ENCODE measurements around the gene LRP1.
A peak's percentile ranks its signal among the peaks of the same experiment; 100 is the strongest.

Gene LRP1

DNA sequence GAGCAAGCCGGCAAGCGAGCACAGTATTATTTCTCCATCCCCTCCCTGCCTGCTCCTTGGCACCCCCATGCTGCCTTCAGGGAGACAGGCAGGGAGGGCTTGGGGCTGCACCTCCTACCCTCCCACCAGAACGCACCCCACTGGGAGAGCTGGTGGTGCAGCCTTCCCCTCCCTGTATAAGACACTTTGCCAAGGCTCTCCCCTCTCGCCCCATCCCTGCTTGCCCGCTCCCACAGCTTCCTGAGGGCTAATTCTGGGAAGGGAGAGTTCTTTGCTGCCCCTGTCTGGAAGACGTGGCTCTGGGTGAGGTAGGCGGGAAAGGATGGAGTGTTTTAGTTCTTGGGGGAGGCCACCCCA is 84.4 kb downstream of the LRP1 start:
- no peak for DNase-seq (ENCODE audit: low read depth)
- Histone ChIP-seq H3K9me3 (ENCODE audit: control insufficient read depth, low read length) (no peaks in the 10 kb centered on the region), H3K4me1 (ENCODE audit: control insufficient read depth, insufficient read depth, low read length) (peaks cover 37% of the 10 kb centered on the region), H3K36me3 (ENCODE audit: control insufficient read depth, insufficient read depth, low read length, severe bottlenecking) (peaks cover 62% of the 10 kb centered on the region), H3K9ac (ENCODE audit: low read length) (peak overlapping the region; percentile 34), H3K27me3 (replicated peaks; ENCODE audit: control insufficient read depth, insufficient read depth, low read length) (no peaks in the 10 kb centered on the region), H3K4me3 (ENCODE audit: low read length) (no peak overlapping the region)

DNA sequence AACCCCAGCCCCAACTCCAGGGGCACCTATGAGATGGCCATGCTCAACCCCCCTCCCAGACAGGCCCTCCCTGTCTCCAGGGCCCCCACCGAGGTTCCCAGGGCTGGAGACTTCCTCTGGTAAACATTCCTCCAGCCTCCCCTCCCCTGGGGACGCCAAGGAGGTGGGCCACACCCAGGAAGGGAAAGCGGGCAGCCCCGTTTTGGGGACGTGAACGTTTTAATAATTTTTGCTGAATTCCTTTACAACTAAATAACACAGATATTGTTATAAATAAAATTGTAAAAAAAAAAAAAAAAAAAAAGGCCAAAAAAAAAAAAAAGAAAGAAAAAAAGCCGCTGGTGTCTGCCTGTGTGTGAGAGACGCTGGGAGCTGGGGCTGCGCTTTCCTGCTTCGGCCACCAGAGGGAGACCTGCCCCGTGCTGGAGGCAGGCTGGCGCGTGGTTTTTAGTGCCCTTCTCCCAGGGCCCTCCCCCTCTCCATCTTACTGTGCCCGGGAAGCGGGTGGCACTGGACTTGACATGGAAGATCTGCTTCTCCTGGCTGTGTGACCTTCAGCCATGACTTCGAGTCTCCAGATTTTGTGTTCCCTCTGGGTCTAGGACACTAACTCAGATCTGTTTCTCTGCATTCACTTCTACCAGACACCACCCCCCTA is 84.9 kb downstream of the LRP1 start:
- H3K9me3 ChIP-seq (ENCODE audit: control insufficient read depth, low read length), result no peaks in the 10 kb centered on the region
- H3K36me3 ChIP-seq (ENCODE audit: control insufficient read depth, insufficient read depth, low read length, severe bottlenecking), result peaks cover 56% of the 10 kb centered on the region
- peak; percentile 94 for DNase-seq (ENCODE audit: low read depth)
- H3K9ac ChIP-seq (ENCODE audit: low read length), result peak overlapping the region; percentile 61
- no peaks in the 10 kb centered on the region for H3K27me3 ChIP-seq (replicated peaks; ENCODE audit: control insufficient read depth, insufficient read depth, low read length)
- no peak overlapping the region for H3K4me3 ChIP-seq (ENCODE audit: low read length)
- H3K4me1 ChIP-seq (ENCODE audit: control insufficient read depth, insufficient read depth, low read length), result peaks cover 42% of the 10 kb centered on the region

DNA sequence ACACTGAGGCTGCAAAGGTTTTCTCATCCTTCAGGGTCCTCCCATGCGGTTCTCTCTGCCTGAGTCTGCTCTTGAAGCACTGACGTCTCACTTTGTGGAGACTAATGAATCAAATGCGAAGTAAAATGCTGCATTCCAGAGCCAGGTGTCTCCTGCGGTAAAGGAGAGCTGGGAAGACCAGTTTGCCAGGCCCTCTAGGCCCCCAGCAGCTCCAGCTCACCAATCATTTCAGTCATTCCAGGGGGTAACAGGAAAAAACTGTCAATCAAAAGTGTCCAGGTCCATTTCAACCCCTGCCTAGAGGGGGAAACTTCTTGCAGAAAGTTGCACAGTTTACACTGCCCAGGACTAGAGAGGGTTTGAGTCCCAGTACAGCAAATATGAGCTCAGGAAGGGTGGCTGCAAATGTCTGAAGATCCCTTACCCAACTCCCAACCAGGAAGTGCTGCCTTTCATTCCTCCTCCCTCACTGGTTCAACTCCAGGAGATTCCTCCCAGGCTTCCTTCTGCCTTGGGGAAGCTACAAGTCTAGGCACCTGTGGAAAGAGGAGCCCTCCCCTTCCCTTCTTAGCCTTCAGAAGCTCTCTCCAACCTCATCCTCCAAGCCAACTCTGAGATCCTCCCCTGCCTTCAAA is 85.6 kb downstream of the LRP1 start:
- peaks cover 49% of the 10 kb centered on the region for H3K4me1 ChIP-seq (ENCODE audit: control insufficient read depth, insufficient read depth, low read length)
- no peaks in the 10 kb centered on the region for H3K27me3 ChIP-seq (replicated peaks; ENCODE audit: control insufficient read depth, insufficient read depth, low read length)
- no peaks in the 10 kb centered on the region for H3K9me3 ChIP-seq (ENCODE audit: control insufficient read depth, low read length)
- peaks cover 50% of the 10 kb centered on the region for H3K36me3 ChIP-seq (ENCODE audit: control insufficient read depth, insufficient read depth, low read length, severe bottlenecking)
- no peak overlapping the region for H3K4me3 ChIP-seq (ENCODE audit: low read length)
- H3K9ac ChIP-seq (ENCODE audit: low read length), result peak overlapping the region; percentile 61
- no peak for DNase-seq (ENCODE audit: low read depth)

DNA sequence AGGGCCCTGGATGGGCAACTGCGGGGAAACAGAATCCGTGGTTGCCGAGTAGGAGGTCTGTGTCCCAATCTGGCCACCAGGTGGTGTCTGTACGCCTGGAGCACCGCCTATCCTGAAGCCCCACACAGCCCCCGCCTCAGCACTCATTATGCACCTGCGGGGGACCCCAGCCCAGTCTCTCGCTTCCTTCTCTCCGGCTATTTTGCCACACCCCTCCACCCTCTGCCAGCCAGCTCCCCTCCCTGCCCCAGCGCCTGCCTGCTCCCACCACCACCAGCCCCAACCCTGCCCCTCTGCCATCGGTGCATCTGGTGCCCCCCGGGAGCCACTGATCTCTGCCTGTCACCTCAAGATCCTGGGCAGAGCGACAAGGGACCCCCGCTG is 86.1 kb downstream of the LRP1 start:
- peaks cover 53% of the 10 kb centered on the region for H3K4me1 ChIP-seq (ENCODE audit: control insufficient read depth, insufficient read depth, low read length)
- no peaks in the 10 kb centered on the region for H3K27me3 ChIP-seq (replicated peaks; ENCODE audit: control insufficient read depth, insufficient read depth, low read length)
- H3K9me3 ChIP-seq (ENCODE audit: control insufficient read depth, low read length), result no peaks in the 10 kb centered on the region
- peak; percentile 83 for DNase-seq (ENCODE audit: low read depth)
- H3K36me3 ChIP-seq (ENCODE audit: control insufficient read depth, insufficient read depth, low read length, severe bottlenecking), result peaks cover 44% of the 10 kb centered on the region
- H3K4me3 ChIP-seq (ENCODE audit: low read length), result no peak overlapping the region
- H3K9ac ChIP-seq (ENCODE audit: low read length), result peak overlapping the region; percentile 61

DNA sequence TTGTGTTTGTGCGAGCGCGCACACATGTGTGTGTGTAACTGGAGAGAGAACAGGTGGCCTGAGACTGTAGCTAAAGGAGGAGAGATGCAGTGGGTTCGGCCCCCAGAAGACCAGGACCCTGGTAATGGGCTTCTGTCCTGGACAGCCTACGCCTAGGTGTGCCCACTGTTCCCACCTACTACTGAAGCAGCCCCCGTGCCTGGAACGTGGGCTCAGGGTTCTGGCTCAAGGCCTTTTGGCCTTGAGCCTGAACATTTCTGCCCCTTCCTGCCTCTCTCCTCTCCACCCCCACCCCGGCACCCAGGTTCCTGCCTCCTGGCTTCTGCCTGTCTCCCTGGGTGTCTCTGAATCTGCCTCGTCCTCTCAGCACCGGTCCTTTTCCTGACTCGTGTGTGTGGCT is 86.8 kb downstream of the LRP1 start:
- H3K4me3 ChIP-seq (ENCODE audit: low read length), result no peak overlapping the region
- H3K36me3 ChIP-seq (ENCODE audit: control insufficient read depth, insufficient read depth, low read length, severe bottlenecking), result peaks cover 38% of the 10 kb centered on the region
- peaks cover 53% of the 10 kb centered on the region for H3K4me1 ChIP-seq (ENCODE audit: control insufficient read depth, insufficient read depth, low read length)
- H3K27me3 ChIP-seq (replicated peaks; ENCODE audit: control insufficient read depth, insufficient read depth, low read length), result no peaks in the 10 kb centered on the region
- DNase-seq (ENCODE audit: low read depth), result no peak
- no peaks in the 10 kb centered on the region for H3K9me3 ChIP-seq (ENCODE audit: control insufficient read depth, low read length)
- peak overlapping the region; percentile 61 for H3K9ac ChIP-seq (ENCODE audit: low read length)

DNA sequence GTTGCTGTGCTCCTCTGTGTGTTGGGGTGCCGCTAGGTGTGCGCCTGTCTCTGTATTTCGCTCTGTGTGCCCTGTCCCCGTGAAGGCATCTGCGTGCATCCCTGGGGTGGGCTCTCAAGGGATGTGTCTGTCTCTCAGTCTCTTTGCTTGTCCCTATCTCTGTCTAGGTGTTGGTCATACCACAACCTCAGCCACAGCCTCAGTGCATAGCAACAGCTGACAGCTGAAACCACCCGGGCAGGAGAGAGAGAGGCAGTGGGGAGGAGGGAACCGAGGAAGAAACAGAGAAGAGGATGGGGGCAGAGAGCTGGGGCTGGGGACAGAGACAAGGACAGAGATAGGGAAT is 87.4 kb downstream of the LRP1 start:
- H3K4me1 ChIP-seq (ENCODE audit: control insufficient read depth, insufficient read depth, low read length), result peaks cover 53% of the 10 kb centered on the region

DNA sequence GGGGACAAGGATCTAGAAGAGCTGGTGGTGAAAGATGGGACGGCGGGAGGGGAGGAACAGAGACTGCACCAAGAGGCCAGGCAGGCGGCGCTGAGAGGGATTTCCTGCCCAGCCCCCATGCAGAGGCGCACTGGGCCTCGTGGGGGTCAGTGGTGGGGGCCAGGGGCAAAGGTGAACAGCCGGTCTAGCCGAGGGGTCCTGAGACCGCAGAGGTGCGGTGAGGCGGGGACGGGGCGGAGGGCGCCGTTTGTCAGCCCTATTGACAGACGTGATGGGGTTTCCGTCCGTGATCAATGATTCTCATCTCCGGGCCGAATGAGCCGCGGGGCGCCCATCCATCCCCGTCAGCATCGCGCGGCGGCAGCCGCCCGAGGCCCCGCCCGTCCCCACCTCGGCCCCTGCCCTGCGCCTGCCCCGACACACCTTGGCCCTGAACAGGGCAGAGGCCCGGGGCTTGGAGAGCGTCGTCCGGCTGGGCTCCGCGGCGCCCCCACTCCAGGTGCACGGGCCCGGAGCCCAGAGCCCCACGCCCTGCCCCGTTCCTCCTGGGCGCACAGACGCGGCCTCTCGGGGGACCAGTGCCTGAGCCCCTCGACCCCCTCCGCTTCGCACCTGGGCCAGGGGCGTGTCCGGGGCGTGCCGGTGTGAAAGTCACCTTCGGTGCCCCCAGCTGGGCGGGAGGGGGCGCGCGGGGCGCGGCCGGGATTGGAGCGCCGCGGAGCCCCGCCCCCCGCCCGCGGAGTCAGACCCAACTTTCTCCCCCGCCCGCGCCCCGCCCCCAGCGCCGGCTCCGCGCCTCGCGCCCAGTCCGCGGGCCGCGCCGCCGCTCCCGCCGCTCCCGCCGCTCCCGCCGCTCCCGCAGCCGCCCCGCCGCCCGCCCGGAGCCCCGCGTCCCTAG is 88.0 kb downstream of the LRP1 start, which contains the start of gene NXPH4:
NXPH4 (plus strand) TSS at position 781 of the 898 bp plus-strand sequence. CDS start 176 bp downstream, outside the sequence.
- Histone ChIP-seq H3K4me1 (ENCODE audit: control insufficient read depth, insufficient read depth, low read length) (peaks cover 53% of the 10 kb centered on the region), H3K4me3 (ENCODE audit: low read length) (peak within 1 kb of the TSS; percentile 70), H3K36me3 (ENCODE audit: control insufficient read depth, insufficient read depth, low read length, severe bottlenecking) (peaks cover 27% of the 10 kb centered on the region), H3K9me3 (ENCODE audit: control insufficient read depth, low read length) (no peaks in the 10 kb centered on the region), H3K27me3 (replicated peaks; ENCODE audit: control insufficient read depth, insufficient read depth, low read length) (peaks cover 7% of the 10 kb centered on the region), H3K9ac (ENCODE audit: low read length) (peak within 1 kb of the TSS; percentile 68)
- DNase-seq (ENCODE audit: low read depth), result peak; percentile 69

More for the DNA sequence above, 87.4 kb downstream of the LRP1 start:
- peak; percentile 51 for DNase-seq (ENCODE audit: low read depth)
- H3K27me3 ChIP-seq (replicated peaks; ENCODE audit: control insufficient read depth, insufficient read depth, low read length), result peaks cover under 1% of the 10 kb centered on the region
- no peaks in the 10 kb centered on the region for H3K9me3 ChIP-seq (ENCODE audit: control insufficient read depth, low read length)
- H3K36me3 ChIP-seq (ENCODE audit: control insufficient read depth, insufficient read depth, low read length, severe bottlenecking), result peaks cover 33% of the 10 kb centered on the region
- peak overlapping the region; percentile 56 for H3K4me3 ChIP-seq (ENCODE audit: low read length)
- peak overlapping the region; percentile 2 for H3K9ac ChIP-seq (ENCODE audit: low read length)

DNA sequence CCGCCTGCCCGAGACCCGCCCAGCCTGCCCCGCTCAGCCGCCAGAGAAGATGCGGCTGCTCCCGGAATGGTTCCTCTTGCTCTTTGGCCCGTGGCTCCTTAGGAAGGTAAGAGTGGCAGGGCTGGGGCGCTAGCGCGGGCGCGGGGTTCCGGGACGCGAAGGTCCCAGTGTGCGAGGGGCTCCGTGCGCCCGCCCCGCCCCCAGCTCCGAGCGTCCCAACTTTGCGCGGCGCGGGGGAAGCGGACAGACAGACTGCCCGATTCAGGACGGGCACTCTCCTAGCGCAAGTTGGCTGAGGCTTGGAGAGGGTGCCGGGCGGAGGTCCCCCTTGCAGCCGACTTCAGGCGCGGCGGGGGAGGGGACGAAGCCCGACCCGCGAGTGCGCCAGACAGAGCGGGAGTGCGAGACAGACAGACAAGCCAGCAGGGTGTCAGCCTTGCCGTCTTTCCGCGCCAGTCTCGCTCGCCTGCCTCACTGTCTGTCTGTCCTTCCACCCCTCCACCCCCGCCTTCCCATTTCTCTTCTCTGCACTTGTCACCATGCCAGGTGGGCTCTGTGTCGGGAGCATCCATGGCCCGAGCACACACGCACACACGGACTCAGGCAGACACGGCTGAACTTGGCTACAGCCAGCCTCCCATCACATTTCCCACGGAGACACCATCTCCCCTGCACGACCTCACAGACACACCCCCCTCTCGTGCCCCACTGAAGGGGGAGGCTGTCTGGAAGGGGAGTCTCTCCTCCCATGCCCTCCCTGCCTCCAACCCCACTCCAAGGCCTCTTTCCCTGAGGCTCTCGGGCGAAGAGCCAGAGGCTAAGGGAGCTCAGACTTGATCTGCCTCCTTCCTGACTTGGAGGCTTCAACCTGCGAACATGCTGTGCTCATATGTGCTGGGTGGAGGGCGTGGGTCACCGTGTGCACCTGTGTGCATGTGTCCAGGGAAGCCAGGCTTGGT is 88.9 kb downstream of the LRP1 start:
- peaks cover 7% of the 10 kb centered on the region for H3K27me3 ChIP-seq (replicated peaks; ENCODE audit: control insufficient read depth, insufficient read depth, low read length)
- peaks cover 49% of the 10 kb centered on the region for H3K4me1 ChIP-seq (ENCODE audit: control insufficient read depth, insufficient read depth, low read length)
- H3K4me3 ChIP-seq (ENCODE audit: low read length), result peak overlapping the region; percentile 70
- H3K36me3 ChIP-seq (ENCODE audit: control insufficient read depth, insufficient read depth, low read length, severe bottlenecking), result peaks cover 17% of the 10 kb centered on the region
- peak; percentile 70 for DNase-seq (ENCODE audit: low read depth)
- no peaks in the 10 kb centered on the region for H3K9me3 ChIP-seq (ENCODE audit: control insufficient read depth, low read length)
- peak overlapping the region; percentile 68 for H3K9ac ChIP-seq (ENCODE audit: low read length)

DNA sequence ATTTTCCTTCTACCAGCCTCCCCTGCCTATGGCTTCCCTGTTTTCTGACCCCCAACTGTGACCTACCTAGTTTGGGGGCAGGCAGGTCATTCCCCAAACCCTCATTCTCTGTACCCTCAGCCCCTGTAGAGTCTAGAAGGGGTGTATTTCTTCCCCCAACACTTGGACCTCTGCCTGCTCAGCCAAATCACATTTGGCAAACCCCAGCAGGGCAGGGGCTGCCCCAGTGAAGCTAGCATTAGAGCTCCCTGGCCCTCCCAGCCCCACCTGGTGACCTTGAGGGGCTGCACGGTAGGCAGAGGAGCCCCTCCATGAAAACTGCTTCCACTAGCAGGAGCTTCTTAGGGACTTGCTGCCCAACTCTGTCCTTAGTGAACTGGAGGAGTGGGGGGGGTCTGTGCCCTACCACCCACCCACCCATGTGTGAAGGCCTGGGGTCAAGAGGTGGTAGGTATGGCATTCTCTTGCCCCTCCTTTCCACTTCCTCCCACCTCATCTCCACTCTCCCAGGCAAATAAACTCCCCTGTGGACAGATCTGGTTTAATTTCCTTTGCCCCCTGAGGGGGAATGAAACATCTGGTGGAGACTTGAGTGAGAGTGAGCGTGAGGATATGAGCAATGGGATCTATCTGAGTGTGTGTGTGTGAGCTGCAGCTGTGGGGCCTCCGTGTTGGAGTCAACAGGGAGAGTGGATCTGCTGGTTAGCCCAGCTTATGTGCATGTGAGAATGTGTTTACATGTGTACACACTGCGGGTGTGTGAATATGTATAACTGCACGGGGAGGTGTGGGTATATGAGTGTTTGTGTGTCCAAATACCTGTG is 90.0 kb downstream of the LRP1 start:
- Histone ChIP-seq H3K4me1 (ENCODE audit: control insufficient read depth, insufficient read depth, low read length) (peaks cover 43% of the 10 kb centered on the region), H3K4me3 (ENCODE audit: low read length) (no peak overlapping the region), H3K9ac (ENCODE audit: low read length) (no peak overlapping the region), H3K9me3 (ENCODE audit: control insufficient read depth, low read length) (no peaks in the 10 kb centered on the region), H3K36me3 (ENCODE audit: control insufficient read depth, insufficient read depth, low read length, severe bottlenecking) (peaks cover 9% of the 10 kb centered on the region), H3K27me3 (replicated peaks; ENCODE audit: control insufficient read depth, insufficient read depth, low read length) (peaks cover 7% of the 10 kb centered on the region)
- DNase-seq (ENCODE audit: low read depth), result no peak

Data from adipocyte (in vitro differentiated cells).